Natural killer cell treated with Interleukin-12 subunit alpha and Interleukin-12 subunit beta and Interleukin-15 and Interleukin-18, amount 100 ng/mL, for 72 hours (primary cell): ENCODE results near the gene SMARCD3. TPM values are rescaled to one million over a fixed set of nuclear protein-coding genes. Genes with fewer than 3 reads are reported as not detected.

Experiments used
- ATAC-seq, 2 donors: fragments of 150-1000 bp; cut with Tn5 transposase in 1 of 2; sonication (Bioruptor Pico), chemical (Tn5 transposase) in 1 of 2; 2 replicates each; pipeline ENCODE4 v1.10.0; 2021
- DNase-seq: peaks from one replicate; pipeline ENCODE4 v3.0.0; 2022; ENCODE audit warnings: low spot score
- H3K27ac Mint-ChIP-seq, 2 donors: 1 replicate in 1 of 2; 2 replicates in 1 of 2; pipeline ENCODE4 v1.8.0; 2022; ENCODE audit warnings: mixed read lengths in 2 of 2, mild to moderate bottlenecking in 1 of 2, moderate library complexity in 1 of 2
- H3K27me3 Mint-ChIP-seq, 2 donors: 1 replicate in 1 of 2; 2 replicates in 1 of 2; pipeline ENCODE4 v1.8.0; 2022; ENCODE audit warnings: mixed read lengths in 2 of 2
- H3K36me3 Mint-ChIP-seq: one replicate; pipeline ENCODE4 v1.8.0; 2022; ENCODE audit warnings: mixed read lengths
- H3K4me1 Mint-ChIP-seq, 2 donors: 1 replicate in 1 of 2; 2 replicates in 1 of 2; pipeline ENCODE4 v1.8.0; 2022; ENCODE audit warnings: low read depth in 2 of 2, mixed read lengths in 2 of 2, mild to moderate bottlenecking in 1 of 2
- H3K4me3 Mint-ChIP-seq: one replicate; pipeline ENCODE4 v1.8.0; 2022; ENCODE audit warnings: mixed read lengths
- H3K9me3 Mint-ChIP-seq: 2 replicates; pipeline ENCODE4 v1.8.0; 2022; ENCODE audit warnings: mixed read lengths
- total RNA-seq, 2 donors: library from RNA; stranded (reverse); gene quantifications; one replicate each; pipeline ENCODE4 v1.2.3, GENCODE V29; 2022

The SMARCD3 gene
- total RNA-seq, 2 donors from 2014 or later, result 0.93 to 1.2 TPM

- ATAC-seq, result no peak
- DNase-seq, result no peak
- no peaks in the 10 kb centered on the region for H3K9me3 Mint-ChIP-seq
- H3K4me1 Mint-ChIP-seq, result peaks cover 0 to 3% of the 10 kb centered on the region in 2 donors
- H3K27ac Mint-ChIP-seq, result no peak overlapping the region
- H3K36me3 Mint-ChIP-seq, result no peaks in the 10 kb centered on the region
- peaks cover 5 to 6% of the 10 kb centered on the region in 2 donors for H3K27me3 Mint-ChIP-seq
- H3K4me3 Mint-ChIP-seq, result no peak overlapping the region
These were observed 54.3 kb downstream of the SMARCD3 start for GRCh38 chr7:151194188-151194587.

GRCh38 chr7:151193203-151193978 is 55.1 kb downstream of the SMARCD3 start:
- DNase-seq (no peak), ATAC-seq (no peak)
- Mint-ChIP-seq H3K9me3 (no peaks in the 10 kb centered on the region), H3K27ac (no peak overlapping the region), H3K4me3 (no peak overlapping the region), H3K27me3 (peaks cover 6 to 7% of the 10 kb centered on the region in 2 donors), H3K36me3 (no peaks in the 10 kb centered on the region), H3K4me1 (peaks cover 0 to 3% of the 10 kb centered on the region in 2 donors)

- H3K36me3 Mint-ChIP-seq, result no peaks in the 10 kb centered on the region
- DNase-seq, result no peak
- H3K4me1 Mint-ChIP-seq, result peaks cover 0 to 3% of the 10 kb centered on the region in 2 donors
- ATAC-seq, result no peak
- H3K27ac Mint-ChIP-seq, result no peak overlapping the region
- no peak overlapping the region for H3K4me3 Mint-ChIP-seq
- H3K27me3 Mint-ChIP-seq, result peaks cover 6 to 10% of the 10 kb centered on the region in 2 donors
- H3K9me3 Mint-ChIP-seq, result no peaks in the 10 kb centered on the region
These were observed 56.4 kb downstream of the SMARCD3 start for GRCh38 chr7:151192002-151192539.

GRCh38 chr7:151191544-151191943 is 57.0 kb downstream of the SMARCD3 start:
- DNase-seq (no peak), ATAC-seq (no peak)
- Mint-ChIP-seq H3K27me3 (peaks cover 6 to 10% of the 10 kb centered on the region in 2 donors), H3K4me1 (peaks cover 0 to 3% of the 10 kb centered on the region in 2 donors), H3K9me3 (no peaks in the 10 kb centered on the region), H3K36me3 (no peaks in the 10 kb centered on the region), H3K27ac (no peak overlapping the region), H3K4me3 (no peak overlapping the region)

- Mint-ChIP-seq H3K27ac (no peak overlapping the region), H3K9me3 (no peaks in the 10 kb centered on the region), H3K27me3 (peaks cover 0 to 7% of the 10 kb centered on the region in 2 donors), H3K4me3 (no peak overlapping the region), H3K4me1 (no peaks in the 10 kb centered on the region), H3K36me3 (no peaks in the 10 kb centered on the region)
- no peak for ATAC-seq
- DNase-seq, result no peak
These were observed 59.5 kb downstream of the SMARCD3 start for GRCh38 chr7:151189038-151189437.

Other genes starting within 250 kb of the SMARCD3 start
- gene ATG9B, start 224.2 kb downstream of the SMARCD3 start, total RNA-seq, result 1 to 10 TPM; 2.5 to 2.7 TPM
- gene ABCB8, start 220.2 kb downstream of the SMARCD3 start, total RNA-seq, result 10 to 100 TPM; 43.1 to 82.8 TPM
- 1 to 10 TPM; 2.8 to 4.7 TPM for gene ASIC3, start 200.2 kb downstream of the SMARCD3 start, total RNA-seq
- 10 to 100 TPM; 12.5 to 16.2 TPM for gene CDK5, start 190.8 kb downstream of the SMARCD3 start, total RNA-seq
- gene SLC4A2, start 189.1 kb downstream of the SMARCD3 start, total RNA-seq, result 100 to 1,000 TPM; 117 to 195 TPM
- 100 to 1,000 TPM in 1 of 2 donors, 10 to 100 TPM in 1; 84.4 to 131 TPM for gene FASTK, start 167.9 kb downstream of the SMARCD3 start, total RNA-seq
- gene TMUB1, start 165.2 kb downstream of the SMARCD3 start, total RNA-seq, result 10 to 100 TPM; 65.5 to 73.1 TPM
- gene AGAP3, start 162.2 kb downstream of the SMARCD3 start, total RNA-seq, result 100 to 1,000 TPM in 1 of 2 donors, 10 to 100 TPM in 1; 28.4 to 101 TPM
- not detected for gene GBX1, start 81.0 kb downstream of the SMARCD3 start, total RNA-seq
- gene ASB10, start 61.4 kb downstream of the SMARCD3 start, total RNA-seq, result not detected
- not detected for gene H2BK1, start 38.2 kb downstream of the SMARCD3 start, total RNA-seq
- gene ABCF2, start 21.5 kb downstream of the SMARCD3 start, total RNA-seq, result 100 to 1,000 TPM in 1 of 2 donors, 10 to 100 TPM in 1; 68.4 to 118 TPM
- 10 to 100 TPM; 54.6 to 67.6 TPM for gene CHPF2, start 16.2 kb downstream of the SMARCD3 start, total RNA-seq
- gene NUB1, start 93.1 kb upstream of the SMARCD3 start, total RNA-seq, result 10 to 100 TPM; 53.6 to 66.9 TPM
- not detected for gene WDR86, start 161.3 kb upstream of the SMARCD3 start, total RNA-seq
- not detected for gene CRYGN, start 191.4 kb upstream of the SMARCD3 start, total RNA-seq